ENCODE results near the gene OSBP.

OSBP gene

DNA sequence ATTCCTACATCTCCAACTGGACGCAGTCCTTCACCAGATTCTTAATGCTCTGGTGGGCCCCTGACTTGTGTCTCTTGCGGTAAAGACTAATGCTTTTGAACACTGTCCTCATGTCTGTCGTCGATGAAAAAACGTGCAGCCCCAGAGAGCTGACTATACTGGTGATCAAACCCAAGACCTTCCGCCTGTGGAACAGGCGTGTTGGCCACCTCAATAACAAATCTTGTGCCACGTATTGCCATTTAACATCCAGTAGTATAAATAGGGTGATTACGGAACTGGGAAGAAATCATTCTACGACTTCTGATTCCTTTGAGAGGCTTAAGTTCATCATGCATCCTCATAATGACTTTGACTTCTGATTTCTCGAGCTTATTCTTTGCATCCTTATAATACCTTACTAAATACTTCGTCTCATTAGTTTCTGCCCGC lies 58.6 kb downstream of the OSBP start:
- peak; percentile 42 for DNase-seq (ENCODE audit: extremely low read depth, insufficient read length)
- Histone ChIP-seq H3K27me3 (replicated peaks; ENCODE audit: control insufficient read depth, insufficient read depth, low read length) (no peaks in the 10 kb centered on the region), H3K4me3 (replicated peaks; ENCODE audit: low read depth, low read length) (peak overlapping the region; percentile 41), H3K36me3 (ENCODE audit: control insufficient read depth, insufficient read depth, low read length) (no peaks in the 10 kb centered on the region)
- TF ChIP-seq CTCF (IDR thresholded peaks at IDR 0.05; ENCODE audit: insufficient read depth, low read length, poor library complexity, severe bottlenecking) = no peak

DNA sequence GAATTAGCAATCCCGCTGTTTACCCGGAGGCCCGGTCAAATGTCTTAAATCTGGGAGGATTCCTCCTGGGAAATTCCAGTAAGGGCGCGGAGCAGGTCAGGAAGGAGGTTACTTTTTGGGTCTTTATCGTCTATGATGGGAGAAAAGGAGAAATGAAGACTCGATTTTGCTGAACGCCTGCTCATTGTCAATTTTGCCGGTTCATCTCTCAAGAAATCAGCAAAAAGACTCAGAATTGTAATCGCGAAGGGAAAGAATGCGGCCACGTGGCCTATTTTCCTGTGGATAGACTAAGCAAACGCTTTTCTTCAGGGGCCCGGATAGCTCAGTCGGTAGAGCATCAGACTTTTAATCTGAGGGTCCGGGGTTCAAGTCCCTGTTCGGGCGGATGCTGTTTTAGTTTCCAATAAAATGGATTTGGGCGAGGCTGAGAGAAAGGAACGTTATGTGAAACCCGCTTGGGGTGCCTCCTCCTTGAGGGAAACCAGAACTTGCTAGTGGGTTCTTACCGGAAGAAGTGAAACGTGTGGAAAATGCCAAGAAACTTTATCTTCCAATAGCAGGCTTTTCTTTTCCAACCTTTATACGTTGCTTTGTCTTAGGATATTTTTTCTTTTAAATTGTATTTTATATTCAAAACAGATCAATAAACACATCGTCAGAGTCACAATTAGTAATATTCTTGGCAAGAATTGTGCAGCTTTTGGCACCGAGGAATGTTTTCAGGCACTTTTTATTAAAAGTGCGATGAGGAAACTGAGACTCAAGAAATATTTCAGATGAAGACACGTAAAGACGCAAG lies 59.3 kb downstream of the OSBP start:
- H3K36me3 ChIP-seq (ENCODE audit: control insufficient read depth, insufficient read depth, low read length) = no peaks in the 10 kb centered on the region
- TF ChIP-seq CTCF (IDR thresholded peaks at IDR 0.05; ENCODE audit: insufficient read depth, low read length, poor library complexity, severe bottlenecking) = no peak
- H3K4me3 ChIP-seq (replicated peaks; ENCODE audit: low read depth, low read length) = peak overlapping the region; percentile 45
- peak; percentile 55 for DNase-seq (ENCODE audit: extremely low read depth, insufficient read length)
- no peaks in the 10 kb centered on the region for H3K27me3 ChIP-seq (replicated peaks; ENCODE audit: control insufficient read depth, insufficient read depth, low read length)

DNA sequence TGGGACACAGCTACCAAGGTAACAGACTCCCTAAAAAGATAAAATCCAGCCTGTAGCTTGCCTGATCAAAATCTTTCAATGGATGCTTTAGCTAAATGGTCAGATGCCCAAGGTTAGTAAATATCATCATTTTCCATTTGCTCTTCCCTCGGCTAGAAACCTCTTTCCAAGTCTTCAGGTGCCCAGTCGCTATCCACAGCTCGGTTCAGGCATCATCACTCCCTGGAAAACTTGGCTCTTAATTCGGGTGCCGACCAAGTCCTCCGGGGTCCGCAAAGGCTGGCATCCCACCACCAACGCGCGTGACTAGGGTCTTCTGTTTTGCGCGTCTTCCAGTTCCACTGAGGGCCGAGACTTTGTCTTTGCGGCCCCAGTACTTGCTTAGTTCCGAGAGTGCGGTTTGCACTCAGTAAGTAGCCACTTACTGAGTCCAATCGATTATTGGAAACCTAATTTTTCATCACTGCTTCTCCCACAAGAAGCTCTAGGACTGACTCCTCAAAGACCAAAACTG lies 59.9 kb downstream of the OSBP start:
- TF ChIP-seq CTCF (IDR thresholded peaks at IDR 0.05; ENCODE audit: insufficient read depth, low read length, poor library complexity, severe bottlenecking) = no peak
- H3K27me3 ChIP-seq (replicated peaks; ENCODE audit: control insufficient read depth, insufficient read depth, low read length) = no peaks in the 10 kb centered on the region
- peak overlapping the region; percentile 45 for H3K4me3 ChIP-seq (replicated peaks; ENCODE audit: low read depth, low read length)
- H3K36me3 ChIP-seq (ENCODE audit: control insufficient read depth, insufficient read depth, low read length) = no peaks in the 10 kb centered on the region
- peak; percentile 37 for DNase-seq (ENCODE audit: extremely low read depth, insufficient read length)

GRCh38 chr11:59553323-59553722 lies 62.3 kb downstream of the OSBP start:
- H3K27me3 ChIP-seq (replicated peaks; ENCODE audit: control insufficient read depth, insufficient read depth, low read length) = no peaks in the 10 kb centered on the region
- no peaks in the 10 kb centered on the region for H3K36me3 ChIP-seq (ENCODE audit: control insufficient read depth, insufficient read depth, low read length)
- DNase-seq (ENCODE audit: extremely low read depth, insufficient read length) = no peak
- no peak for TF ChIP-seq CTCF (IDR thresholded peaks at IDR 0.05; ENCODE audit: insufficient read depth, low read length, poor library complexity, severe bottlenecking)
- H3K4me3 ChIP-seq (replicated peaks; ENCODE audit: low read depth, low read length) = no peak overlapping the region

DNA sequence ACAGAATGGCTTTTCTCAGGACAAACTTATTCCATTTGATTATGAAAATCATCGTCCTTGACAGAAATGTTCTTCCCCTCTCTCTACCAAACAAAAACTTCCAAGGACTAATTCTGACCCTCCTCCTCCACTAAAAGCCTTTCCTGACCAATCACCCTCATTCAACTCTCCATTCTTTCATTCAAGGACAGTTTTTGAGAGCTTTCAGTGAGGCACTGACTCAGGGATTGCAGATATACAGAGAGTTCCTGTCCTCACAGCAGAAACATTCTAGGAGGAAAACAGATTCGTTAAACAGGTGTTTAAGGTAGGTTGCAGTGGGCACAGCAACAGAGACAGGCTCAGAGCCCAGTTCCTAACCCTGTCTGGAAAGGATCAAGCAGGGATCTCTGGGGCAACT lies 62.7 kb downstream of the OSBP start:
- H3K4me3 ChIP-seq (replicated peaks; ENCODE audit: low read depth, low read length) = no peak overlapping the region
- no peak for TF ChIP-seq CTCF (IDR thresholded peaks at IDR 0.05; ENCODE audit: insufficient read depth, low read length, poor library complexity, severe bottlenecking)
- no peaks in the 10 kb centered on the region for H3K36me3 ChIP-seq (ENCODE audit: control insufficient read depth, insufficient read depth, low read length)
- DNase-seq (ENCODE audit: extremely low read depth, insufficient read length) = no peak
- H3K27me3 ChIP-seq (replicated peaks; ENCODE audit: control insufficient read depth, insufficient read depth, low read length) = no peaks in the 10 kb centered on the region

Data from GM06990 (cell line).